DMS79 treated with DMSO at 0.1 percent for 48 hours (cell line): ENCODE data around the gene ITPRID1.
"Not testable (repeated sequence)": the region's sequence is repeated elsewhere in the genome, so short reads cannot be mapped to it uniquely, and the experiment has no call there.

Experiments used
- DNase-seq: peaks from one replicate; lab custom pipeline; 2025; lab: John Stamatoyannopoulos, UW

Gene ITPRID1

GRCh38 chr7:31513790-31514189 is at the start of gene ITPRID1:
ITPRID1 (plus strand) TSS chr7:31514090; CDS start chr7:31553025, 38,935 bp downstream.
- DNase-seq: no peak

GRCh38 chr7:31464601-31465000 is 49.3 kb upstream of the ITPRID1 start:
- DNase-seq: no peak

- no peak for DNase-seq
Observed at GRCh38 chr7:31465285-31465684, 48.6 kb upstream of the ITPRID1 start.

- no peak for DNase-seq
Observed at GRCh38 chr7:31466036-31466435, 47.9 kb upstream of the ITPRID1 start.

GRCh38 chr7:31470883-31471282 is 43.0 kb upstream of the ITPRID1 start:
- DNase-seq: not testable (repeated sequence)

GRCh38 chr7:31475368-31475767 is 38.5 kb upstream of the ITPRID1 start:
- no peak for DNase-seq

GRCh38 chr7:31476073-31476745 is 37.7 kb upstream of the ITPRID1 start:
- DNase-seq: no peak

- no peak for DNase-seq
Observed at GRCh38 chr7:31476941-31477677, 36.8 kb upstream of the ITPRID1 start.

- DNase-seq: no peak
Observed at GRCh38 chr7:31478018-31478417, 35.9 kb upstream of the ITPRID1 start.

- no peak for DNase-seq
Observed at GRCh38 chr7:31478721-31479120, 35.2 kb upstream of the ITPRID1 start.

- DNase-seq: no peak
Observed at GRCh38 chr7:31487071-31487470, 26.8 kb upstream of the ITPRID1 start.

- DNase-seq: no peak
Observed at GRCh38 chr7:31487476-31487875, 26.4 kb upstream of the ITPRID1 start.

GRCh38 chr7:31488562-31489203 is 25.2 kb upstream of the ITPRID1 start:
- no peak for DNase-seq

- no peak for DNase-seq
Observed at GRCh38 chr7:31490796-31491314, 23.0 kb upstream of the ITPRID1 start.

- DNase-seq: no peak
Observed at GRCh38 chr7:31492086-31492485, 21.8 kb upstream of the ITPRID1 start.

- DNase-seq: no peak
Observed at GRCh38 chr7:31493714-31494181, 20.1 kb upstream of the ITPRID1 start.

- DNase-seq: no peak
Observed at GRCh38 chr7:31494421-31494820, 19.5 kb upstream of the ITPRID1 start.

- no peak for DNase-seq
Observed at GRCh38 chr7:31495653-31496052, 18.2 kb upstream of the ITPRID1 start.

- DNase-seq: no peak
Observed at GRCh38 chr7:31497516-31497915, 16.4 kb upstream of the ITPRID1 start.

GRCh38 chr7:31500656-31501055 is 13.2 kb upstream of the ITPRID1 start:
- no peak for DNase-seq

GRCh38 chr7:31508823-31509222 is 5.1 kb upstream of the ITPRID1 start:
- no peak for DNase-seq

GRCh38 chr7:31512166-31512565 is 1.7 kb upstream of the ITPRID1 start:
- no peak for DNase-seq
